Liver (tissue), 9 donors: ENCODE measurements around the gene MACROD1. TPM values are rescaled to one million over a fixed set of nuclear protein-coding genes. Genes with fewer than 3 reads are reported as not detected.

ENCODE experiments used
- DNase-seq: peaks from one replicate; pipeline ENCODE4 v3.0.0-alpha.2; 2017; ENCODE audit warnings: low spot score
- H3K27ac ChIP-seq, 2 donors: one replicate each; pipeline ENCODE4 v1.7.0; 2013; ENCODE audit warnings: inconsistent platforms in 2 of 2, low read length in 2 of 2, control low read depth in 1 of 2, low read depth in 1 of 2, mild to moderate bottlenecking in 1 of 2
- H3K27me3 ChIP-seq, 4 donors: one replicate each; pipeline versions ENCODE4 v1.6.1 to v1.7.0; 2013; ENCODE audit warnings: low read length in 3 of 4, inconsistent platforms in 1 of 4, mild to moderate bottlenecking in 1 of 4, moderate library complexity in 1 of 4; ENCODE audit not compliant: control insufficient read depth in 4 of 4, insufficient read depth in 4 of 4
- H3K36me3 ChIP-seq, 4 donors: one replicate each; pipeline versions ENCODE4 v1.6.1 to v1.7.0; 2013; ENCODE audit warnings: low read length in 3 of 4, mild to moderate bottlenecking in 3 of 4, low read depth in 1 of 4, moderate library complexity in 1 of 4; ENCODE audit not compliant: control insufficient read depth in 4 of 4, insufficient read depth in 3 of 4
- H3K4me1 ChIP-seq, 4 donors: one replicate each; pipeline versions ENCODE4 v1.6.1 to v1.7.0; 2013; ENCODE audit warnings: low read length in 3 of 4, mild to moderate bottlenecking in 3 of 4, moderate library complexity in 1 of 4; ENCODE audit not compliant: control insufficient read depth in 4 of 4, insufficient read depth in 4 of 4
- H3K4me3 ChIP-seq, 3 donors: one replicate each; pipeline versions ENCODE4 v1.6.1 to v1.7.0; 2013; ENCODE audit warnings: low read length in 3 of 3, control low read depth in 1 of 3, low read depth in 1 of 3, mild to moderate bottlenecking in 1 of 3
- H3K9ac ChIP-seq, 2 donors: one replicate each; pipeline ENCODE4 v1.7.0; 2013; ENCODE audit warnings: low read length in 2 of 2, mild to moderate bottlenecking in 2 of 2, moderate library complexity in 2 of 2, control low read depth in 1 of 2, low read depth in 1 of 2
- H3K9me3 ChIP-seq, 4 donors: one replicate each; pipeline versions ENCODE4 v1.6.1 to v1.7.0; 2013; ENCODE audit warnings: low read length in 3 of 4; ENCODE audit not compliant: control insufficient read depth in 4 of 4
- ATF3 ChIP-seq: IDR thresholded peaks from 2 replicates; pipeline ENCODE4 v1.6.1; 2016; ENCODE audit warnings: antibody characterized with exemption
- CTCF ChIP-seq: fragments of 150-350 bp; IDR thresholded peaks from 2 replicates; pipeline ENCODE4 v1.5.1; 2017; ENCODE audit warnings: improper control_type of control experiment, low read depth, low read length; ENCODE audit not compliant: missing input control
- FOXA2 ChIP-seq: IDR thresholded peaks from 2 replicates; pipeline ENCODE4 v1.6.1; 2016; ENCODE audit warnings: antibody characterized with exemption
- GABPA ChIP-seq, 2 donors: IDR thresholded peaks in 1 of 2; conservative IDR thresholded peaks in 1 of 2; 2 replicates each; pipeline ENCODE4 v1.6.1; 2016; ENCODE audit warnings: antibody characterized with exemption in 2 of 2, mild to moderate bottlenecking in 1 of 2, moderate library complexity in 1 of 2
- JUND ChIP-seq, 2 donors: IDR thresholded peaks; 2 replicates each; pipeline ENCODE4 v1.6.1; 2016; ENCODE audit warnings: antibody characterized with exemption in 2 of 2
- MAX ChIP-seq: IDR thresholded peaks from 2 replicates; pipeline ENCODE4 v1.6.1; 2016; ENCODE audit warnings: antibody characterized with exemption
- RAD21 ChIP-seq, 2 donors: IDR thresholded peaks; 2 replicates each; pipeline ENCODE4 v1.6.1; 2016; ENCODE audit warnings: antibody characterized with exemption in 2 of 2, mild to moderate bottlenecking in 2 of 2
- REST ChIP-seq: IDR thresholded peaks from 2 replicates; pipeline ENCODE4 v1.6.1; 2016; ENCODE audit warnings: antibody characterized with exemption, mild to moderate bottlenecking
- RXRA ChIP-seq, 2 donors: IDR thresholded peaks; 2 replicates each; pipeline ENCODE4 v1.6.1; 2017 to 2018; ENCODE audit warnings: antibody characterized with exemption in 2 of 2, mild to moderate bottlenecking in 1 of 2
- SP1 ChIP-seq: IDR thresholded peaks from 2 replicates; pipeline ENCODE4 v1.6.1; 2018; ENCODE audit warnings: antibody characterized with exemption, mild to moderate bottlenecking
- TAF1 ChIP-seq: conservative IDR thresholded peaks from 2 replicates; pipeline ENCODE4 v1.6.1; 2016; ENCODE audit warnings: antibody characterized with exemption, mild to moderate bottlenecking
- YY1 ChIP-seq: IDR thresholded peaks from 2 replicates; pipeline ENCODE4 v1.6.1; 2016; ENCODE audit warnings: antibody characterized with exemption, mild to moderate bottlenecking
- ZBTB33 ChIP-seq: IDR thresholded peaks from 2 replicates; pipeline ENCODE4 v1.6.1; 2016; ENCODE audit warnings: antibody characterized with exemption
- WGBS: extraction: QIAGEN DNeasy Blood & Tissue Kit; methylation state at CpG from one replicate; pipeline ENCODE4 v1.1.7; 2013; 5-methylcytosine and 5-hydroxymethylcytosine counted together
- polyA plus RNA-seq, 2 donors: library from polyadenylated mRNA; stranded (reverse) in 1 of 2; unstranded in 1 of 2; fragments of 200-250 nt in 1 of 2; fragments of >200 nt in 1 of 2; fragmentation: Nextera tagmentation in 1 of 2; extraction: Ambion mirVana in 1 of 2; gene quantifications; one replicate each; pipeline versions ENCODE4 v1.2.1 to v1.2.3, GENCODE V29; 2013 to 2015
- total RNA-seq, 2 donors: library from RNA; depleted of rRNA; stranded (reverse); fragments of >200 nt; gene quantifications; one replicate each; pipeline ENCODE4 v1.2.3, GENCODE V29; 2014
- donor health status: healthy.
- donor health status: healthy.
- donor health status: healthy.
- donor health status: healthy.
- donor health status: healthy.

MACROD1 gene
- total and polyA plus RNA-seq, 4 donors: 8.9 to 25.9 (median 13.1) TPM

GRCh38 chr11:64206457-64207255 is 40.7 kb upstream of the MACROD1 start, which contains the start of gene FERMT3:
TSS of gene FERMT3 (plus strand) at chr11:64206721. CDS start at chr11:64207365, 644 bp downstream.
- Histone ChIP-seq H3K9ac (peak within 1 kb of the TSS; percentile 34 to 54), H3K27ac (peak within 1 kb of the TSS; percentile 82 to 83), H3K36me3 (peaks cover 16 to 27% (median 23%) of the 10 kb centered on the region in 4 donors), H3K4me3 (peak within 1 kb of the TSS; percentile 28 to 60 (median 38)), H3K27me3 (no peaks in the 10 kb centered on the region), H3K9me3 (no peaks in the 10 kb centered on the region), H3K4me1 (peaks cover 0 to 12% (median 2%) of the 10 kb centered on the region in 4 donors)
- WGBS: 69% methylated on average over 27 of the region's 27 CpGs
- peak; percentile 77 for DNase-seq
- TF ChIP-seq MAX (peak; percentile 14), FOXA2 (no peak)

GRCh38 chr11:64204464-64204989 is 38.6 kb upstream of the MACROD1 start:
- Histone ChIP-seq H3K27me3 (no peaks in the 10 kb centered on the region), H3K27ac (no peak overlapping the region), H3K36me3 (peaks cover 18 to 41% (median 31%) of the 10 kb centered on the region in 4 donors), H3K9ac (no peak overlapping the region), H3K9me3 (no peaks in the 10 kb centered on the region), H3K4me3 (no peak overlapping the region), H3K4me1 (peaks cover 0 to 12% (median 5%) of the 10 kb centered on the region in 4 donors)
- WGBS: 55% methylated on average over 7 of the region's 7 CpGs
- peak; percentile 86 for DNase-seq
- TF ChIP-seq SP1 (peak; percentile 5), CTCF (peak; percentile 57), ATF3 (no peak), RAD21 (IDR thresholded peaks at IDR 0.05) (peak; percentile 87)

GRCh38 chr11:64204080-64204440 is 38.1 kb upstream of the MACROD1 start:
- Histone ChIP-seq H3K9me3 (no peaks in the 10 kb centered on the region), H3K27me3 (no peaks in the 10 kb centered on the region), H3K9ac (no peak overlapping the region), H3K4me3 (no peak overlapping the region), H3K4me1 (peaks cover 0 to 12% (median 5%) of the 10 kb centered on the region in 4 donors), H3K27ac (no peak overlapping the region), H3K36me3 (peaks cover 18 to 41% (median 31%) of the 10 kb centered on the region in 4 donors)
- 93% methylated on average over 16 of the region's 16 CpGs for WGBS
- no peak for DNase-seq
- TF ChIP-seq YY1: no peak
- TF ChIP-seq RXRA (IDR thresholded peaks at IDR 0.05): no peak
- TF ChIP-seq ATF3: no peak
- TF ChIP-seq CTCF: no peak
- no peak for TF ChIP-seq SP1
- TF ChIP-seq MAX: no peak
- no peak for TF ChIP-seq RAD21 (IDR thresholded peaks at IDR 0.05)
- no peak for TF ChIP-seq REST
- no peak for TF ChIP-seq FOXA2
- TF ChIP-seq TAF1: no peak
- no peak for TF ChIP-seq GABPA (IDR thresholded peaks at IDR 0.05 in 1 of 2, conservative IDR thresholded peaks at IDR 0.05 in 1 of 2)
- TF ChIP-seq ZBTB33: no peak
- no peak for TF ChIP-seq JUND (IDR thresholded peaks at IDR 0.05)
